Cerebellar cortex (tissue), 1 donor: ENCODE results near the gene SCG2.

Experiments
- DNase-seq: peaks from one replicate; pipeline ENCODE4 v3.0.0-alpha.2; 2015; ENCODE audit warnings: low spot score

Gene SCG2

GRCh38 chr2:223601932-223602666 lies at the start of gene SCG2:
SCG2 (minus strand) TSS chr2:223602361; CDS start chr2:223599282, 3,079 bp downstream.
- DNase-seq = peak; percentile 82

GRCh38 chr2:223649554-223650533 lies 47.7 kb upstream of the SCG2 start:
- no peak for DNase-seq

- DNase-seq = no peak
Observed at GRCh38 chr2:223648755-223649154, 46.6 kb upstream of the SCG2 start.

- no peak for DNase-seq
Observed at GRCh38 chr2:223647258-223647952, 45.2 kb upstream of the SCG2 start.

- no peak for DNase-seq
Observed at GRCh38 chr2:223644136-223644535, 42.0 kb upstream of the SCG2 start.

- DNase-seq = no peak
Observed at GRCh38 chr2:223643309-223643708, 41.1 kb upstream of the SCG2 start.

GRCh38 chr2:223642506-223642905 lies 40.3 kb upstream of the SCG2 start:
- no peak for DNase-seq

- DNase-seq = no peak
Observed at GRCh38 chr2:223641082-223641481, 38.9 kb upstream of the SCG2 start.

GRCh38 chr2:223635080-223635479 lies 32.9 kb upstream of the SCG2 start:
- DNase-seq = no peak

GRCh38 chr2:223634238-223634637 lies 32.1 kb upstream of the SCG2 start:
- no peak for DNase-seq

- peak; percentile 12 for DNase-seq
Observed at GRCh38 chr2:223633656-223634055, 31.5 kb upstream of the SCG2 start.

- no peak for DNase-seq
Observed at GRCh38 chr2:223632826-223633225, 30.7 kb upstream of the SCG2 start.

GRCh38 chr2:223626716-223627115 lies 24.6 kb upstream of the SCG2 start:
- no peak for DNase-seq

GRCh38 chr2:223625652-223626051 lies 23.5 kb upstream of the SCG2 start:
- no peak for DNase-seq

GRCh38 chr2:223621901-223622300 lies 19.7 kb upstream of the SCG2 start:
- no peak for DNase-seq

GRCh38 chr2:223619486-223620129 lies 17.4 kb upstream of the SCG2 start:
- no peak for DNase-seq

- no peak for DNase-seq
Observed at GRCh38 chr2:223618172-223619035, 16.2 kb upstream of the SCG2 start.

- no peak for DNase-seq
Observed at GRCh38 chr2:223614534-223614933, 12.4 kb upstream of the SCG2 start.

- DNase-seq = peak; percentile 83
Observed at GRCh38 chr2:223613017-223613950, 11.1 kb upstream of the SCG2 start.

- no peak for DNase-seq
Observed at GRCh38 chr2:223612501-223612900, 10.3 kb upstream of the SCG2 start.
